Measurements from ENCODE around the gene RBPMS2.

RBPMS2 gene

DNA sequence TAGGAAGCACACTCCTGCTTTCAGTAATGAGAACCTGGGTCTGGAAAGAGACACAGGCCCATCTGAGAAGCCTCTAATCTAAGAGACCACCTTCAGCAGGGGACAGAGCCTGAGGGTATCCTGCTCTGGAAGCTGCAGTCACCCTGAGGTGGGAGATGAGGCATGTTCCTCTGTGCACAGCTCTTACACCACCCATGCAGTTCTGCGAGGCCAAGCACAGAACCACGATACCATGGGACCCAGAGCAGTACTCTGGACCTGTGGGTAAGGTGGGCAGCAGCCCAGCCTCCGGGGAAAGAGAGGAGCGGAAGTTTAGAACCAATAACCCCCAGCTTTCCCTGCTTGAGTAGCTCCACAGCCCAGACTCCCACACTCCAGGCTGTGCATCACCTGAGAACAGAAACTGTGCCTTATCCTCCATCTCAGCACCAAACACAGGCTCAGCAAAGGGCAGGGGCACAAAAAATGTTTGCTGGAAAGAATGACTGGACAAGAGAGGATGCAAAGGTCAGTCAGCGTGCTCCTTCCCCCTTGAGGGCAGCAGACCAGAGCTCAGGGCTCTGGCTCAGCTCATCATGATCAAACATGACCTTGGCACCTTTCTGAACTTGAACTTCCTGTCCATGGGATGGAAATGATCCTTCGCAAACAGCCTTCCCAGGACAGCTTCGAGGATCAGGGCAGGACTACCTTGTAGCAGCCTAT, 43.1 kb downstream of the RBPMS2 start:
- DNase-seq (ENCODE audit: low spot score) = no peak
- in situ Hi-C loops (cut with MboI; ENCODE audit: low sequenced_read_pairs, unreplicated experiment) = loop anchor here (10.0 kb wide), 1 partner anchor 172 kb away; no protein-coding TSS in a partner anchor
- TF ChIP-seq CTCF (IDR thresholded peaks at IDR 0.05; ENCODE audit: borderline replicate concordance, control extremely low read depth, extremely low read depth, insufficient read depth, missing control alignments) = no peak

GRCh38 chr15:64731805-64732151, 43.6 kb downstream of the RBPMS2 start:
- in situ Hi-C loops (cut with MboI; ENCODE audit: low sequenced_read_pairs, unreplicated experiment) = loop anchor here (10.0 kb wide), 1 partner anchor 173 kb away; no protein-coding TSS in a partner anchor
- no peak for TF ChIP-seq CTCF (IDR thresholded peaks at IDR 0.05; ENCODE audit: borderline replicate concordance, control extremely low read depth, extremely low read depth, insufficient read depth, missing control alignments)
- DNase-seq (ENCODE audit: low spot score) = no peak

- DNase-seq (ENCODE audit: low spot score) = peak; percentile 83
- TF ChIP-seq CTCF (IDR thresholded peaks at IDR 0.05; ENCODE audit: borderline replicate concordance, control extremely low read depth, extremely low read depth, insufficient read depth, missing control alignments) = peak; percentile 76
- in situ Hi-C loops (cut with MboI; ENCODE audit: low sequenced_read_pairs, unreplicated experiment) = loop anchor here (10.0 kb wide), 1 partner anchor 174 kb away; no protein-coding TSS in a partner anchor
Measured at GRCh38 chr15:64731012-64731804, 44.2 kb downstream of the RBPMS2 start.

- TF ChIP-seq CTCF (IDR thresholded peaks at IDR 0.05; ENCODE audit: borderline replicate concordance, control extremely low read depth, extremely low read depth, insufficient read depth, missing control alignments) = no peak
- in situ Hi-C loops (cut with MboI; ENCODE audit: low sequenced_read_pairs, unreplicated experiment) = loop anchor here (10.0 kb wide), 1 partner anchor 175 kb away; no protein-coding TSS in a partner anchor
- no peak for DNase-seq (ENCODE audit: low spot score)
Measured at GRCh38 chr15:64730151-64730550, 45.2 kb downstream of the RBPMS2 start.

GRCh38 chr15:64720188-64720587, 55.2 kb downstream of the RBPMS2 start:
- DNase-seq (ENCODE audit: low spot score) = no peak
- in situ Hi-C loops (cut with MboI; ENCODE audit: low sequenced_read_pairs, unreplicated experiment) = no loop called here
- TF ChIP-seq CTCF (IDR thresholded peaks at IDR 0.05; ENCODE audit: borderline replicate concordance, control extremely low read depth, extremely low read depth, insufficient read depth, missing control alignments) = no peak

DNA sequence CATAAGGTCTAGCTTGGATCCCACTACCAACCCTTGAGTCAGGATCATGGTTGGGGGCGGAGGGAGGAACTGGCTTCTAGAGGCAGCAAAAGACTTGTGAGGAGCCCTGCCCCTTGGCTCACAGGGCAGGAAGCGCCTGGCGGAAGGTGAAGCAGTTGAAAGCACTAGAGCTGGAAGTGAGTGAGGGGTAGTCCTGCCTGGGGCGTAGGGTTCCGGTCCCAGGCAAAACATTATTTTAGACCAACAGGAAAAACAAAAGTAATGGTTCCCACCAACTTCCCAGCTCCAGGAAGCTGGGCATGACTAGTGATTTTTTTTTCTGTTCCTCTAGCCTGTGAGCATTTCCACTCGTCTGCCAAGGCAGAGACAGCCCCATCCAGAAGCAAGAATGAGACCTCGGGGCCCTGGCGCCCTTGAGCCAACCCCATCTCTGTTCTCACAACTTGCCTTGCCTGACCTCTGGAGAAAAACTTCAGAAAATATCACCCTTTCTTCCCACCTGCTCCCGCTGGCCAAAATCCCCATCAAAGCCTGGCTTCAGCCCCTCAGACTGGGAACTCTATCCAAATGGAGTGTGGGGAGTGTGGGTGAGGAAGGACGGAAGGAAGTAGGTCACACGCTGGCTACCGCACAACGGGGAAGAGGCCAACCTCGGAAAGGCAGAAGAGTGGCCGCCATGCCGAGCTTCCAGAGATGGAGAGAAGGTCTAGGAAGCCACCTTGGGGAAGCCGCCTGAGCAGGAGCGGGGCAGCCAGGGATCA, 57.5 kb downstream of the RBPMS2 start:
- no peak for TF ChIP-seq CTCF (IDR thresholded peaks at IDR 0.05; ENCODE audit: borderline replicate concordance, control extremely low read depth, extremely low read depth, insufficient read depth, missing control alignments)
- DNase-seq (ENCODE audit: low spot score) = no peak
- in situ Hi-C loops (cut with MboI; ENCODE audit: low sequenced_read_pairs, unreplicated experiment) = loop anchor here (5.0 kb wide), 1 partner anchor 36 kb away; no protein-coding TSS in a partner anchor
